Measurements from ENCODE around the gene MARS1.
A peak's percentile ranks its signal among the peaks of the same experiment; 100 is the strongest.

MARS1 gene

DNA sequence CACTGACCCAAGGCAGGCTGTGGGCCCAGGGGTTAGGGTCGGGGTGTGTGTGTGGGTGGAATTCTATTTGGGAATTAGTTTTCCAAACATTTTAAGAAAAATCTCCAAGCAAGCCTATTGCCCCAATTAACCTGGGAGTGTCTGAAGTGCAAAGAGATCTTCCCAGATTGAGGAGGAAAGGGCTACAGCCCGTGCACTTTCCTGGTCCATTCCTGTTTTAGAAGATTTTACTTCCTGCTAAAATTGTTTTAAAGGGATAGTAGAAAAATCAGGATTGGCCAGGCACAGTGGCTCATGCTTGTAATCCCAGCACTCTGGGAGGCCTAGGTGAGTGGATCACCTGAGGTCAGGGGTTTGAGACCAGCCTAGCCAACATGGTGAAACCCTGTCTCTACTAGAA, 53.8 kb downstream of the MARS1 start:
- DNase-seq (ENCODE audit: extremely low read depth, insufficient read length) = no peak
- no peak for TF ChIP-seq CTCF (IDR thresholded peaks at IDR 0.05; ENCODE audit: insufficient read depth, low read length, poor library complexity, severe bottlenecking)
- H3K27me3 ChIP-seq (replicated peaks; ENCODE audit: control insufficient read depth, insufficient read depth, low read length) = no peaks in the 10 kb centered on the region

GRCh38 chr12:57543581-57543980, 55.7 kb downstream of the MARS1 start:
- no peak for TF ChIP-seq CTCF (IDR thresholded peaks at IDR 0.05; ENCODE audit: insufficient read depth, low read length, poor library complexity, severe bottlenecking)
- H3K4me3 ChIP-seq (replicated peaks; ENCODE audit: low read depth, low read length) = no peak overlapping the region
- peaks cover 16% of the 10 kb centered on the region for H3K36me3 ChIP-seq (ENCODE audit: control insufficient read depth, insufficient read depth, low read length)
- H3K27me3 ChIP-seq (replicated peaks; ENCODE audit: control insufficient read depth, insufficient read depth, low read length) = no peaks in the 10 kb centered on the region
- no peak for DNase-seq (ENCODE audit: extremely low read depth, insufficient read length)

More for the DNA sequence above, 53.8 kb downstream of the MARS1 start:
- Histone ChIP-seq H3K36me3 (ENCODE audit: control insufficient read depth, insufficient read depth, low read length) (peaks cover 17% of the 10 kb centered on the region), H3K4me3 (replicated peaks; ENCODE audit: low read depth, low read length) (no peak overlapping the region)

GRCh38 chr12:57545809-57546437, 58.1 kb downstream of the MARS1 start:
- Histone ChIP-seq H3K27me3 (replicated peaks; ENCODE audit: control insufficient read depth, insufficient read depth, low read length) (no peaks in the 10 kb centered on the region), H3K36me3 (ENCODE audit: control insufficient read depth, insufficient read depth, low read length) (peaks cover 7% of the 10 kb centered on the region), H3K4me3 (replicated peaks; ENCODE audit: low read depth, low read length) (peak overlapping the region; percentile 90)
- no peak for TF ChIP-seq CTCF (IDR thresholded peaks at IDR 0.05; ENCODE audit: insufficient read depth, low read length, poor library complexity, severe bottlenecking)
- no peak for DNase-seq (ENCODE audit: extremely low read depth, insufficient read length)

DNA sequence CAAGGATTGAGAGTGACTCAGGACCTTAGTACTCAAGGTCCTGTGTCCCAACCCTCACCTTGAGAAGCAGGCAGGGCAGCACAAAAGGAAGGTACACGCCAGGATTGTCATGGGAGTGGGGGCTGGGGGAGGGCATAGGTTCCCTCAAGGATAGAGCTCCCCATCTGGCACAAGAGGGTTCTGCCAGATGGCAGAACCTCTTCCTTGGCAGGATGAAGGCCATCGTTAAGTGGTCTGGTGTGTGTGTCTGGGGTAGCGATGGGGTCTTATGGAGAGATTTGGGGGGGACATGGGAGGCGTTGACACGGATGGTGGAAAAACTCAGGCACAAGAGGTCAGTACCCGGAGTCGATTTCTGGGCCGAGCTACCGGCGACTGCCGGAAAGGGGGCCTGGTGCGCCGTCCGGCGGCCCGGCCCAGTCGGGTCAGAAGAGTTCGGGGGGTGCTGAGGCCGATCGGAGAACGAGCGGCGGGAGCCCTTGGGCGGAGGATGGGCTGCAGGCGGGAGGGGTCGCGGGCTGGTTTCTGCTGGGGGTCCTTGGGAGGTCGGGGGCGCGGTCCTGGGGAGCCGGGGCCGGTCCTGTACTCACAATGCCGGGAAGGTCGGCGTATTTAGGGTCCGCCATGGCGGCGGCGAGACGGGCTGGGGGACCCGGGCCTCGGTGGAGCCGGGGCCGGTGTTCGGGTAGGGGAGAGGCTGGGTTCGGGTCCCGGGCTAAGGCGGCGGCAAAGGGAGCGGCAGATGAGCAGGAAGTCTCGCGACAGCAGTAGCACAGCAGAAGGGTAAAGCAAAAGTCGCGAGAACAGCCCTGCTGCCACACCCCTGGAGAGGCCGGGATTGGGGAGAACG, 58.8 kb downstream of the MARS1 start, which contains the start of gene DCTN2:
TSS of gene DCTN2 (minus strand) at position 755 of the 850 bp plus-strand sequence. CDS start at position 626, 129 bp downstream.
- H3K27me3 ChIP-seq (replicated peaks; ENCODE audit: control insufficient read depth, insufficient read depth, low read length) = no peaks in the 10 kb centered on the region
- H3K4me3 ChIP-seq (replicated peaks; ENCODE audit: low read depth, low read length) = peak within 1 kb of the TSS; percentile 90
- DNase-seq (ENCODE audit: extremely low read depth, insufficient read length) = peak; percentile 88
- TF ChIP-seq CTCF (IDR thresholded peaks at IDR 0.05; ENCODE audit: insufficient read depth, low read length, poor library complexity, severe bottlenecking) = peak; percentile 30
- H3K36me3 ChIP-seq (ENCODE audit: control insufficient read depth, insufficient read depth, low read length) = peaks cover 3% of the 10 kb centered on the region

- peak overlapping the region; percentile 90 for H3K4me3 ChIP-seq (replicated peaks; ENCODE audit: low read depth, low read length)
These were observed 59.6 kb downstream of the MARS1 start for GRCh38 chr12:57547288-57548012.

More at GRCh38 chr12:57547288-57548012, 59.6 kb downstream of the MARS1 start:
- no peak for DNase-seq (ENCODE audit: extremely low read depth, insufficient read length)
- Histone ChIP-seq H3K36me3 (ENCODE audit: control insufficient read depth, insufficient read depth, low read length) (peaks cover 3% of the 10 kb centered on the region), H3K27me3 (replicated peaks; ENCODE audit: control insufficient read depth, insufficient read depth, low read length) (no peaks in the 10 kb centered on the region)
- no peak for TF ChIP-seq CTCF (IDR thresholded peaks at IDR 0.05; ENCODE audit: insufficient read depth, low read length, poor library complexity, severe bottlenecking)
